GM12801 (cell line): ENCODE data around the gene RHOXF2.

Experiments used
- CTCF ChIP-seq: IDR thresholded peaks from one replicate; pipeline ENCODE4 v1.5.1; 2011; ENCODE audit warnings: control low read depth; ENCODE audit not compliant: insufficient read length; ENCODE audit errors: extremely low read depth

Gene RHOXF2

GRCh38 chrX:120205816-120206753 lies 47.7 kb downstream of the RHOXF2 start:
- no peak for TF ChIP-seq CTCF

GRCh38 chrX:120207009-120207605 lies 48.7 kb downstream of the RHOXF2 start:
- no peak for TF ChIP-seq CTCF

GRCh38 chrX:120213438-120214265 lies 55.2 kb downstream of the RHOXF2 start:
- no peak for TF ChIP-seq CTCF
